HFFc6 (cell line): Measurements from ENCODE around the gene MEFV. TPM values are rescaled to one million over a fixed set of nuclear protein-coding genes. Genes with fewer than 3 reads are reported as not detected.

Source experiments
- DNase-seq: peaks from one replicate; pipeline ENCODE4 v3.0.0-alpha.2; 2018
- H3K27ac Mint-ChIP-seq: 2 replicates; pipeline ENCODE4 v1.8.0; 2020; ENCODE audit warnings: mild to moderate bottlenecking, mixed read lengths
- H3K27me3 Mint-ChIP-seq: 2 replicates; pipeline ENCODE4 v1.8.0; 2021; ENCODE audit warnings: mild to moderate bottlenecking, moderate library complexity, mixed read lengths; ENCODE audit not compliant: insufficient read depth
- H3K36me3 Mint-ChIP-seq: 2 replicates; pipeline ENCODE4 v1.8.0; 2021; ENCODE audit warnings: low read depth, mixed read lengths
- H3K4me1 Mint-ChIP-seq: 2 replicates; pipeline ENCODE4 v1.8.0; 2020; ENCODE audit warnings: low read depth, mixed read lengths
- H3K4me3 Mint-ChIP-seq: 2 replicates; pipeline ENCODE4 v1.8.0; 2020; ENCODE audit warnings: mild to moderate bottlenecking, moderate library complexity, mixed read lengths
- H3K9me3 Mint-ChIP-seq: 2 replicates; pipeline ENCODE4 v1.8.0; 2020; ENCODE audit warnings: mild to moderate bottlenecking, mixed read lengths
- total RNA-seq, 6 experiments: library from RNA; stranded (reverse); fragmentation: NEBNext Ultra II Directional; extraction: Animal tissue kit (Norgen Biotek cat#: 25700); gene quantifications; 2 replicates in 1 of 6; 3 replicates in 5 of 6; pipeline ENCODE4 v1.2.3, GENCODE V29; 2021
- TF ChIP-seq, protein P1 (sequence below): fragments of 200-600 bp; sonication (generic); IDR thresholded peaks from 2 replicates; pipeline ENCODE4 v1.5.0; 2021; ENCODE audit warnings: antibody characterized with exemption, mild to moderate bottlenecking

The MEFV gene
- total RNA-seq, 6 experiments from 2014 or later = 0.09 TPM; not detected in 5

GRCh38 chr16:3243882-3244281 is 12.6 kb downstream of the MEFV start:
- TF ChIP-seq, protein P1, sequence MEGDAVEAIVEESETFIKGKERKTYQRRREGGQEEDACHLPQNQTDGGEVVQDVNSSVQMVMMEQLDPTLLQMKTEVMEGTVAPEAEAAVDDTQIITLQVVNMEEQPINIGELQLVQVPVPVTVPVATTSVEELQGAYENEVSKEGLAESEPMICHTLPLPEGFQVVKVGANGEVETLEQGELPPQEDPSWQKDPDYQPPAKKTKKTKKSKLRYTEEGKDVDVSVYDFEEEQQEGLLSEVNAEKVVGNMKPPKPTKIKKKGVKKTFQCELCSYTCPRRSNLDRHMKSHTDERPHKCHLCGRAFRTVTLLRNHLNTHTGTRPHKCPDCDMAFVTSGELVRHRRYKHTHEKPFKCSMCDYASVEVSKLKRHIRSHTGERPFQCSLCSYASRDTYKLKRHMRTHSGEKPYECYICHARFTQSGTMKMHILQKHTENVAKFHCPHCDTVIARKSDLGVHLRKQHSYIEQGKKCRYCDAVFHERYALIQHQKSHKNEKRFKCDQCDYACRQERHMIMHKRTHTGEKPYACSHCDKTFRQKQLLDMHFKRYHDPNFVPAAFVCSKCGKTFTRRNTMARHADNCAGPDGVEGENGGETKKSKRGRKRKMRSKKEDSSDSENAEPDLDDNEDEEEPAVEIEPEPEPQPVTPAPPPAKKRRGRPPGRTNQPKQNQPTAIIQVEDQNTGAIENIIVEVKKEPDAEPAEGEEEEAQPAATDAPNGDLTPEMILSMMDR = no peak
- Mint-ChIP-seq H3K36me3 (no peaks in the 10 kb centered on the region), H3K27me3 (peaks cover 34% of the 10 kb centered on the region), H3K4me3 (no peak overlapping the region), H3K4me1 (no peaks in the 10 kb centered on the region), H3K27ac (no peak overlapping the region), H3K9me3 (no peaks in the 10 kb centered on the region)
- no peak for DNase-seq

- TF ChIP-seq, protein P1 = no peak
- H3K4me1 Mint-ChIP-seq = no peaks in the 10 kb centered on the region
- no peaks in the 10 kb centered on the region for H3K9me3 Mint-ChIP-seq
- no peak for DNase-seq
- no peak overlapping the region for H3K27ac Mint-ChIP-seq
- no peaks in the 10 kb centered on the region for H3K36me3 Mint-ChIP-seq
- H3K4me3 Mint-ChIP-seq = no peak overlapping the region
- H3K27me3 Mint-ChIP-seq = peaks cover 23% of the 10 kb centered on the region
These were observed 13.7 kb downstream of the MEFV start for GRCh38 chr16:3242709-3243108.

- H3K27me3 Mint-ChIP-seq = peaks cover 21% of the 10 kb centered on the region
- no peaks in the 10 kb centered on the region for H3K4me1 Mint-ChIP-seq
- no peak overlapping the region for H3K27ac Mint-ChIP-seq
- DNase-seq = no peak
- H3K4me3 Mint-ChIP-seq = no peak overlapping the region
- H3K36me3 Mint-ChIP-seq = no peaks in the 10 kb centered on the region
- H3K9me3 Mint-ChIP-seq = 0 out of 2 replicates have a peak, but pooled peaks cover 3% of the 10 kb centered on the region
- TF ChIP-seq, protein P1 = no peak
These were observed 14.7 kb downstream of the MEFV start for GRCh38 chr16:3241761-3242160.

DNA sequence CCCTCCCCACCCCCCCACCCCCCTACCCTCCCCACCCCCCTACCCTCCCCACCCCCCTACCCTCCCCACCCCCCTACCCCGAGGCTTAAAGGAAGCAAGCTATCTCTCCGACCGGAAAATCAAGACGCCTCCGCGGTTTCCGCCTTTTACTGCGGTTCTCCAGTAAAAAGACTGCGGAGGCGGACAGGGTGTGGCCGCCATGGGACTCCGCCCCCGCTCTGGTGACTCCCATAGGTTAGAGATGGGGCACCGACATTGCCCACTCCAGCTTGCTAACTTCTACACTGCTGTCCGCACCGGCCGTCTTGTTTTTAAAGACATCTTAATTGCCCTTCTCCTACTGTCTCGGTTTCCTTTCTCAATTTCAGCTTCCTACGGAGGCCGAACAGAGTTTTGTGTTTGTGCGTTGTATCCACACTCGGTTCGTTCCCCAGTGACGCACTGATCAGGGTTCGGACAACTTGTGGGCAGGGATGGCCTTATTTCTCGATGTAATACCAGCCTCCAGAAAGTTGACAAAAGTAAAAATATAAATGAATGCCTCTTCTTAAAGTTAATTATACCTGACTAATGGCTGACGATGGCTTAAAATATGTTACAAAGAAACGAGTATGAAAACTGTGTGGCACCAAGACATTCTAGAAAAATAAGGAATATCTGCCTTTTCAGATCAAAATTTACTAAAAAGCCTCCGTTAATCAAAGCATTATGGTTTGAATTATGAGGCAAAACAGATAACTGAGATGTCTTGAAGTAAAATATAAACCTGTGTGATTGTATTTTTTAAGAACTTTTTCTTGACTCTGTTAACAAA is 20.4 kb downstream of the MEFV start:
- Mint-ChIP-seq H3K4me1 (peaks cover 10% of the 10 kb centered on the region), H3K4me3 (peak overlapping the region; percentile 57), H3K27me3 (peaks cover 4% of the 10 kb centered on the region), H3K36me3 (peaks cover 35% of the 10 kb centered on the region), H3K9me3 (peaks cover 12% of the 10 kb centered on the region), H3K27ac (no peak overlapping the region; the same call in 1 of the 2 replicates)
- DNase-seq = no peak
- TF ChIP-seq, protein P1 = no peak

DNA sequence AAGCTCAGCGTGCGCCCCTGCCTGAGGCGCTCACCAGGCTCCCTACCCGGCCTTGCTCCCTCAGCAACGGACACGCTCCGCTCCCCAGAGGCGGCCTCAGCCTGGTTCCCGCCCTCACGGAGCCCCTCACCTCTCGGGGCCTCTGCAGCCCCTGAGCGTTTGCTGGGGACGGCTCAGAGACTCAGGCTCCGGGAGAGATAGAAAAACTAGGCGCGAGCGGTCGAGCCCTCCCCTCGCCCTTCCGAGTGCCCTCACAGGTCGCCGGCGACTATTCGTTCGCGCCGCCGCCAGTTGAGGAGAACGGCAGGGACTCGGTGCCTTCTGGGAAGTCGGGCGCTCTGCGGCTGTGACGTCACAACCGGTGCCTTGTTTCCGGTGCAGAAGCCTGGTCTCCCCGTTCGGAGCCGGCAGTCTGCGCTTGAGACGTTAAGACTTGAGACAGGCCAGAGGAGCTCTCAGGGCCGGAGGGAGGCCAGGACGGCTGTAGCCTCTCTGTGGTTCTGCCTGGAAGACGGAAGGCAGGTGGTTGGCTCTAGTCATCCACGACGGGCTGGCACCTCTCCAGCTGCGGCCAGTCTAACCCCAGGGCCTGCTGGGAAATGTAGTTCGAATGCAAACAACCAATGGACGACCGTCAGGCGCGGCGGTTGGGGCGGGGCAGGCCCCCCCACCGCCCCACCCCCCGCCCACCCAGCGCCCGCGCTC is 21.4 kb downstream of the MEFV start, which contains the start of gene ZNF200:
Gene ZNF200 (minus strand): TSS at position 302 of the 705 bp plus-strand sequence. CDS start 1,403 bp downstream, outside the sequence.
- DNase-seq = peak; percentile 91
- H3K4me1 Mint-ChIP-seq = peaks cover 10% of the 10 kb centered on the region
- peak within 1 kb of the TSS; percentile 95 for H3K4me3 Mint-ChIP-seq
- H3K27me3 Mint-ChIP-seq = peaks cover 4% of the 10 kb centered on the region
- peaks cover 20% of the 10 kb centered on the region for H3K9me3 Mint-ChIP-seq
- H3K36me3 Mint-ChIP-seq = peaks cover 45% of the 10 kb centered on the region
- TF ChIP-seq, protein P1 = no peak
- H3K27ac Mint-ChIP-seq = peak within 1 kb of the TSS; percentile 97
